HG03565 (cell line): Measurements from ENCODE around the gene PPP1R3F.
"Not testable (repeated sequence)": the region's sequence is repeated elsewhere in the genome, so short reads cannot be mapped to it uniquely, and the experiment has no call there.

Experiments used
- ATAC-seq: cut with Tn5 transposase; IDR thresholded peaks from one replicate; pipeline ENCODE4 v1.9.1; 2021; ENCODE audit warnings: mild to moderate bottlenecking, moderate library complexity; ENCODE audit not compliant: unreplicated experiment

The PPP1R3F gene

DNA sequence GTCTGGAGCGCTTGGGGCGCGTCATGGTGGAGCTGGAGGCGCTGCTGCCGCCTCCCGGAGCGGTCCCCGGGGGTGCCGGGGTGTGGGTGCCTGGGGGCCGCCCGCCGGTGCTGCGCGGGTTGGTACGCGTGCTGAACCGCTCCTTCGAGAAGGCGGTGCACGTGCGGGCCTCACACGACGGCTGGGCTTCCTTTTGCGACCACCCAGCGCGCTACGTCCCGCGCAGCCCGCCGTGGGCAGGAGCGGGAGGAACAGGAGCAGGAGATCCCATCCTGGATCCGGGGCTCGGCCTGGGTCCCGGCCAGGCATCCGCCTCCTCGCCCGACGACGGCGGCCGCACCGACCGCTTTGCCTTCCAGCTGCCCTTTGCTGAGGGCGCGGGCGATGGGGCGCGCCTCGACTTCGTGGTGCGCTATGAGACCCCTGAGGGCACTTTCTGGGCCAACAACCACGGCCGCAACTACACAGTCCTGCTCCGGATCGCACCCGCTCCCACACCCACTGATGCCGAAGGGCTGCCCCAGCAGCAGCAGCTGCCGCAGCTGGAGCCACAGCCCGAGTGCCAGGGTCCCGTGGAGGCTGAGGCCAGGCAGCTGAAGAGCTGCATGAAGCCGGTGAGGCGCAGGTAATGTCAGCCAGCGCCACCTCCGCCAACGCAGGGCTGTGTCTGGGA, 792 bp downstream of the PPP1R3F start:
- ATAC-seq: no peak

DNA sequence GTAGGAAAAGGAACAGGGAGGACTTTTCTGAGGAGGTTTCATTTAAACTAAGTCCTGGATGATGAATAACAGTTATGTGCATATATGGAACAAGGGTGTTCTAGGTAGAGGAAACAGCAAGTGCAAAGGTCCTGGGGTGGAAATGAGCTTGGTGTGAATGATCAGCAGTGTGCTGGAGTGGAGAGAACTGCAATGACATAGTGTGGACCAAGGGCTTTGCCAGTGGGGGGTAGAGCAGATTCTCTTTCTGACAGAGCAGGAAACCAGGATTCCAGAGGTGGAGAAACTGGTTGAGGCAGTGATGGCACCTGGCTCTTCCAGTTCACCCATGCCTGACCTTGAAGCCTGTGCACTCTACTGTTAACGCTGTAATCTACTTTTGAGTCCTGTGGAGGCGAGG, 1.7 kb downstream of the PPP1R3F start:
- no peak for ATAC-seq

DNA sequence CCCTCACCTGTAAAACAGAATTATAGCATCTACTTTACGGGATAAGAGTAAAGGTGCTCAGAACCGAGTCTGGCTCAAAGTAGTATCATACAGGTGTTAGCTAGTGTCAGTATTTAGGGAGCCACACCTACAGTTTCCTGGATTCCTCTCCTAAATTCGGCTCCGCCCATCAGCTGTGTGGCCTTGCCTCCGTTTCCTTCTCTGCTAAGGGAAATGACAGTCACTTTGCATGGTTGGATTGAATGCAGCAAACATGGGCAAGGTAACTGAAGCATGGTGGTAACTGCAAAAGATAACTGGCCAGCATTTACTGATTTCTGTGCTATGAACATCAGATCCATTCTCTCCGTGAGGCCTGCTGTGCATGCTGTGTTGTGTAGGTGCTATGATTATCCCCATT, 2.8 kb downstream of the PPP1R3F start:
- no peak for ATAC-seq

DNA sequence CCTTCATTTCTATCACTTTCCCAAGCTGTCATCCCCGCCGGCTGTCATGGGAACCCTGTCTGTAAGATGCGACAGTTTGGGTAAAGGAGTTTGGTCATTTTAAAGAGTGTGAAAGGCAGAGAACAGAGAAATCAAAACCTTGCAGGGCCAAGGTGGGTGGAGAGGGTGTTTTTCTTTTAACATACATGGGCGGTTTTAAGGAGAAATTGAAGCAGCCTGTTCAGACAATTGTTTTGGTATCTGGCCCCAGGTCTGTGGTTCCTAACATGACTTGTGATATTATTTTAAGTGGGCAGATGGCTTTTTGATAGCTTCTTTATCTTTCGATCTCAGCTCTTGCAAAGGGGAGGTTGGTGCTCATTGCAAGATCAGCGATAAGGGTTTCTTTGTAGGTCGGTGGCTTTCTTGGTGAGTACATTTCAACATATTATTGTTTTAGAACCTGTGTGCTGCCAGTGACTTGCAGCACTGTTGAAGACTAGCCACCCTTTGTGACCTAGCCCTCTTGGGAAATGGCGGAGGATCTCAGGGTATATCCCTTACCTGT, 3.7 kb downstream of the PPP1R3F start:
- no peak for ATAC-seq

DNA sequence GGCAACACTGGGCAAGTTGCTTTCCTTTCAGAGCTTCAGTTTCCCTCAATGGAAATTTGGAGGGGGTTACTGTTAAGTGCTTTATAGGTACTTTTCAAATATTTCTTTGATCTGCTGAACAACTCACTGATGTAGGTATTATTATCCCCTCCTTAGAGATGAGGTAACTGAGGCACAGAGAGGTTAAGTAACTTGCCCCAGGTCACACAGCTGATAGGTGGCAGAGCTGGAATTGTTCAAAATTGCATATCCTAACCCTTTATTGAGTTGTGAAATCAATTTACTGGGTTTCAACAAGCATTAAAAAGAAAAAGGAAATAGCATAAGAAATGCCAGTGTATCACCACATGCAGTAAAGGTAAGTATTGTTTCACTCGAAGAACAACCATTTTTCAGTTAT, 6.6 kb downstream of the PPP1R3F start:
- no peak for ATAC-seq

DNA sequence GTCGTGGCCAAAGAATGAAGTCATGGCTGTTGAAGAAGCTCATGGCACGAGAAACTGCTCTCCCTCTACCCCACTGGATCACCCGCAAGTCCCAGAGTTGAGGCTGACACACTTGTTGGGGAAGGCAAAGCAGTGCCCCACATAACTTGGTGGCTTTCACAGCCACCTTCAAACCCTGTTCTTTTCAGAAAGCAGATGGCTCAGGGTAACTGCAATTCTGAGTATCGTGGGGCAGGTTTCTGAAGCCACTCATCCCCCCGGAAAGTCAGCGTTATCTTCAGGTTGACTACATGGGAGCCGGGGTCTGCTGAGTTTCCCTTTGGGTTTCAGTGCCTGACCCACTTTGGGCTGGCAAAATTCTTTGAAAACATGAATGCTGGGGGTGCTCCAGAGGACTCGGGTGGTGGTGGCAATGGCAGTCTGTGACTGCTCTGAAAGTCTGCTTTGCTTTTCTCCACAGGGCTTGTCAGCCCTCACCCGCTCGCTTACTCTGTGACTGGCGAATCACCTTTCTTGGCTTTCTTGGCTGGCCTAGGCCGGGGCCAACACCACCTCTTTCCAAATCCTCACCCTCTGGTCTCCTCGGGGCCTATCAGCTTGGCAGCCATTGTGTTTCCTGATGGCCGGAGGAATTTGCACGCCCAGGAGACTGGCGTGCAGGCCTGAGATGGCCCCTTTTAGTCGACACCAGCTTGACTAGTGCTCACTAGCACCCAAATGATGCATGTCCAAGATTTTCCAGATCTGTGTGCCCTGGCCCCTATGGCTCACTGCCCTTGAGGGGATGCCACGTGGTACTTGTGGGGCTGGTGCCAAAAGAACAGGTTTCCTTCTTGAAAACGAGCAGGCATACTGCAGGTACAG, 7.3 kb downstream of the PPP1R3F start:
- no peak for ATAC-seq

DNA sequence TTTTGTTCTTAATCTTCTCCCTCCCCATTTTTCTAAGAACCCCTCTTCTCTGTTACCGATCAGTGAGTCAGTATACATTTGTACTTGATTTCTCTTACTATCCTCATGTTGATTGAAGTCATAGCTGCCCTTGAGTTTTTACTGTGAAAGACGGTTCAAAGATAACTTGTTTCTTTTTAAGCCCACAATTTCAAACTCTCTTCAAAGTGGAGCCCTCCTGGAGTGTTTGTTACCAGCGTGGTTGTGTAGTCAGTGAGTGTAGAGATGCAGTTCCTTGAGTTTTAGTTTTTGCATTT, 7.9 kb downstream of the PPP1R3F start:
- no peak for ATAC-seq

DNA sequence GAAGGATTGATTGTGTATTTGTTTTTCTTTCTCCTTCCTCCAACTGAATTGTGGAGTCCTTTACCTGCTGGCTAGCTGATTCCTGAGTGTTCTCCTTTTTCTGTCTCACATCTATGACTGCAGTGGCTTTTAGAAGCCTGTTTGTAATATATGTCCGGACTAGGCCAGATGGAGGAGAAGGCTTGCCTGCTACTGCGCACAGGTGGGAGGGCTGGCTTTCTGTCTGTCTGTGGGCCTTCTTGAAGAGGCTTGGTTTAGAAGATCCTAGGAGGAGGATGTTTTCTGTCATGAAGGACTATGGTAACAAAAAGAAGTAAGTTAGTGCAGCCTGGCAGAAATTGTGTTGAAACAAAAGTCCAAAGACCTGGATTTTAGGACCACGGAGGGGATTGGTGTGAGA, 8.5 kb downstream of the PPP1R3F start:
- no peak for ATAC-seq

DNA sequence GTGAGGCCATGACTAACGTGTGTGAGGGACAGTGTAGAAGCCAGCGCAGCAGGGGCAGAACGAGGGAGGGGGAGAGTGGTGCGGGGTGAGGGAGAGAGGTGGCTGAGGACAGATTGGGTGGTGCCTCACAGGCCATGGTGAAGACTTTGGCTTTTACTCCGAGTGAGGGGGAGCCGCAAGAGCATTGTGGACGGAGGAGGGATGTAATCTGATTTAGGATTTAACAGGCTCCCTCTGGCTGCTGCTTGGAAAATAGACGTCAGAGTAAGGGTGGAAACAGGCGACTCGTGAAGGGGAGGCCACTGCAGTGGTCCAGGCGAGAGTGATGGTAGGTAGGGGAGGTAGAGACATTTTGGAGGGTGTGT, 13.0 kb downstream of the PPP1R3F start:
- no peak for ATAC-seq

DNA sequence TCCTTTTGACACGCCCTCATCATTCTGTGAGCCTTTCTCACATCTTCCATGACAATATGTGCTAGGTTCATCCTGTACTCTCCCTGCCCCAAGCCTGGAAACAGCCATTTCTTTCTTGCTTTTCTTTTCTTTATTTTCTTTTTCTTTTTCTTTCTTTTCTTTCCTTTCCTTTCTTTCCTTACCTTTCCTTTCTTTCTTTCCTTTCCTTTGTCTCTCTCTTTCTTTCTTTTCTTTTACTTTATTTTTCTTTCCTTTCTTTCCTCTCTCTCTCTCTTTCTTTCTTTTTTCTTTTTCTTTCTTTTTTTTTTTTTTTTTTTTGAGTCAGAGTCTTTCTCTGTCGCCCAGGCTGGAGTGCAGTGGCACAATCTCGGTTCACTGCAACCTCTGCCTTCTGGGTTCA, 14.6 kb downstream of the PPP1R3F start:
- no peak for ATAC-seq

DNA sequence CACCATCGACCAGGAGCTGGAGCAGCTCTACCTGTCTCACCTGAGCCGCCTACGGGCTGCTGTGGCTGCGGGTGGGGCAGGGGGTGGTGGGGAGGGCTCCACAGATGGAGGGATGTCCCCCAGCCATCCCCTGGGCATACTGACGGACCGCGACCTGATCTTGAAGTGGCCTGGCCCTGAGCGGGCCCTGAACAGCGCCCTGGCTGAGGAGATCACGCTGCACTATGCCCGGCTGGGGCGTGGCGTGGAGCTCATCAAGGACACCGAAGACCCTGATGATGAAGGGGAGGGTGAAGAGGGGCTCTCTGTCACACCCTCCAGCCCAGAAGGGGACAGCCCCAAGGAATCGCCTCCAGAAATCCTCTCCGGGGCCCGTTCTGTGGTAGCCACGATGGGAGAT, 16.5 kb downstream of the PPP1R3F start:
- ATAC-seq: no peak

DNA sequence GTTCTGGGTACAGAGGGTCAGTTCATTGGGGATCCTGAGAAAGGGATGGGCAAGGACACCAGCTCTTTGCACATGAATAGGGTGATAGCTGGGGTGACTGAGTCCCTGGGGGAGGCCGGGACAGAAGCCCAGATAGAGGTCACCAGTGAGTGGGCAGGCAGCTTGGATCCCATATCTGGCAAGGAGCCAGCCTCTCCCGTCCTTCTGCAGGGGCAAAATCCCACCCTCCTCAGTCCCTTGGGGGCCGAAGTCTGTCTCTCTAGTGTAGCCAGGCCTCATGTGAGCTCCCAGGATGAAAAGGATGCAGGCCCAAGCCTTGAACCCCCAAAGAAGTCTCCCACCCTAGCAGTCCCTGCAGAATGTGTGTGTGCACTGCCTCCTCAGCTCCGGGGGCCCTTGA, 17.0 kb downstream of the PPP1R3F start:
- ATAC-seq: no peak

DNA sequence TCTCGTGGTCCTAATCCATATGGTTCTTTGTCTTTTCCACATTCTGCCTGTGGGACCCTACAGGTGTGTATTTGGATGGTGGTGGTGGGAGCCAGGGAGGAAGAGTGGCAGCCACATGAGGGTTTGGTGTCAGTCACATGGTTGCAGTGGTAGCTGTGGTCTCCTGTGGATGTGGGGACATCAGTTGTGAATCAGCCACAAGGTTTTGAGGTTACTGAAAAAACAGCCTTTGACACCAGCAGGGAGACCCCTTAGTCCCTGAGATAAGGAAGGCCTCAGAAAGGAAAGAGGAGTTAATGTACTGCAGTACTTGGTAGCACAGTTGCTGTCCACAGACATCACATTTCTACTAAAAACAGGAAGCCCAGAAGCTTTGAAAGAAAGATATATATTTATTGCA, 18.1 kb downstream of the PPP1R3F start:
- no peak for ATAC-seq

DNA sequence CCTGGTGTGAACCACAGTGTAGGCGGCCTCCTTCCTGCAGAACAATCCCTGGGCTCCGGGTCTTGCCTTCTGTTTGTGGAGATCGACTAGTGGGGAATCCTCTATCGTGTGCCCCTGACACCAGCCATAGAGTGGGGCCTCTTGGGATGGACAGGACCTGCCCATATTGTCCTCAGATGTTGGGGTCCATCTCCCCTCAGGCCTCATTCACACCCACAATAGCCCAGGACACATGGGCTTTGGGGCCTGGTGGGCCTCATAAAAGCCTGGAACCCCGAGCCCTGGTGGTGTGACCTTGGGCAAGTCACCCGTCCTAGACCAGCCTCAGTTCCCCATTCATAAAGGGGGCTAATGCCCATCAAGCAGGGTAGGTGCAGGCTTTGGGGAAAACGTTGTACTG, 20.6 kb downstream of the PPP1R3F start:
- no peak for ATAC-seq

DNA sequence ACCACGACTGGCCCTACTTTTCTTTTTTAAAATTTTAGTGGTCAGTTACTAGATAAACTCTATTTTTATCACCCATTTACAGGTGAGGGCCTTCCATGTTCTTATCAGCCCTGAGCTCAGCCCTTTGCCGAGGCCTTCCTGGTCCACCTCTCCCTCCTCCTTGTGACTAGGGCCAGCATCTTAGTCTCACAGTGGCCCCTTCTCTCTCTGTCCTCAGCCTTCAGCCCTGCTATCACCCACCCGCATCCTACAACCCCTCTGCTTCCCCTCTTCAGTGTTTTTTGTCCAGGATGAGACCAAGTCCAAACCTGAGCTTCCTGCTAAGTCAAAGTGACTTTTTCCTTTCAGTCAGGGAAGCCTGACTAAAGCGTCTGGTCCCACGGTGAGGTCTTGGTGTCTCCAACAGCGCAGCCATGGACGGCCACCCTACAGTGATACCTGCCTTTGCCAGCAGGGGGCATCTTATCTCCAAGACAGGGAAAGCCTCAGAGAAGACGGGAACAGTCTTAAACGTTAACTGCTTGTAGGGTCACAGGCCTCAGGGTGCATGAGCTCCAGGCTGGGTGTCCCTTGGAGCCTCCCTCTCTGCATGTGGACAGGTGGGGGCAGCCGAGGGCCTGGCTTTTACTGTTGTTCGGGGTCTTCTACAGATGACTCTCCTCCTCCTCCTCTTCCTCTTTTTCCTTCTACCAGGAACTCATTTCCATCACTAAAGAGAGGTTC, 22.2 kb downstream of the PPP1R3F start:
- no peak for ATAC-seq

DNA sequence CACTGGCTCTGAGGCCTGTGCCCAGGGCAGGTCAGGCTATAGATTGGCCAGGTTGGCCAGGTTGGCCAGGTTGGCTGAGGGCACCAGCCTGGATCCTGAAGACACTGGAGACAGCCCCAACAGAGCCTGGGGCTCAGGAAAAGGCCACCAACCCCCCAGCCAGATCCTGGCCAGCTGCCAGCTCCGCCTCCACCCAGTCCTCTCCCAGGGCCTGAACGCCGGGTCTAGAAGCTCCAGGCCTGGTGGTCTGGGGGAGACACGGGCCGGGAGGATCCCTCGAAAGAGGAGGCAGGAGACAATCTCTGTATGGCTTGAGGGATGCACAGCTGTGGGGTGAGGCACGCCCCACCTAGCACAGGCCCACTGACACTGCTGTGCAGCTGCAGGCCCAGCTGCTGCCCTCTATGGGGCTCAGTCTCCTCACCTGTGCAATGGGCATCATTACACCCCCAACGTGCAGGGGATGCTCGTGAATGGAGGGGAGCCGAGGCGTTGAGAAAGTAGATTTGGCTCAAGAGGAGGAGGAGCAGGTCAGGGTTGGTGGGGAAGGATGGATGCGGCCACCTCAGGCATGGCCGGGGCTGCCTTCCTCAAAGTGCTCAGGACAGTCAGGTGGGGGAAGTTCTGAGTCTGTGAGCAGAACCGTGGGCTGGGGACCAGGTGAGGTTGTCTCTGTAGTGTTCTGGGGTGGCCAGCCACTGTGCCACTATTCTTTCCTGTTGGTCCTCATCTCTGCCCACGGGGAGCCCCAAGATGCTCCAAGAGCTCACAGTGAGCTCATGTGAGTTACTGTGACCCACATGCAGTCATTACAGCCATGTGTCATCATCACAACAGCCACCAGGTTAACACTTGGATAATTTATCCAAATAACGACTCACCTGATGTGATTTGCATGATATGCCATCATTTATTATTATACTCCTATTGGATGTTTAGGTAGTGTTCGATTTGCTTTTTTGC, 23.1 kb downstream of the PPP1R3F start:
- ATAC-seq: no peak

DNA sequence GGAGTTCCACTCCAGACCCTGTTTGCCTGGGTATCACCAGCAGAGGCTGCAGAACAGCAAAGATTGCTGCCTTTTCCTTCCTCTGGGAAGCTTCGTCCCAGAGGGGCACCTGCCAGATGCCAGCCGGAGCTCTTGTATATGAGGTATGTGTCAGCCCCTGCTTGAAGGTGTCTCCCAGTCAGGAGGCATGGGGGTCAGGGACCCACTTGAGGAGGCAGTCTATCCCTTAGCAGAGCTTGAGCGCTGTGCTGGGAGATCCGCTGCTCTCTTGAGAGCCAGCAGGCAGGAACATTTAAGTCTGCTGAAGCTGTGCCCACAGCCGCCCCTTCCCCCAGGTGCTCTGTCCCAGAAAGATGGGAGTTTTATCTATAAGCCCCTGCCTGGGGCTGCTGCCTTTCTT, 29.7 kb downstream of the PPP1R3F start:
- not testable (repeated sequence) for ATAC-seq

DNA sequence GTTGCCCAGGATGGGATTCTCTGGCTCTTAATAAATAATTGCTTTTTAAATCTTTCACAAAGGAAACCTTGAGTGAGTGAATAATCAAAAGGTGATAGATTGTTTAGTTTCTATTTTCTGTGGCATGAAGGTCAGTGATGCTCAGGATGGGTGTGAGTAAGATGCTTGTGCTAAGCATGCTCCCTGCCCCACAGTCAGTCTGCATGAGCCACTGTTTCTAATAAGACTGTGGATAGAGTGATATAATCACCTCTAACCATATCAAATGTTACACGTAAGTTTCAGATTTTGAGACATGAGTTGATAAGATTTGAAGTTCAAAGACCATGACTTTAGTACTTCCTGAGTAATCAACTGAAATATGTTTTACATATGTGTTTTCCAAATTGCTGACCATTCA, 31.1 kb downstream of the PPP1R3F start:
- ATAC-seq: no peak

DNA sequence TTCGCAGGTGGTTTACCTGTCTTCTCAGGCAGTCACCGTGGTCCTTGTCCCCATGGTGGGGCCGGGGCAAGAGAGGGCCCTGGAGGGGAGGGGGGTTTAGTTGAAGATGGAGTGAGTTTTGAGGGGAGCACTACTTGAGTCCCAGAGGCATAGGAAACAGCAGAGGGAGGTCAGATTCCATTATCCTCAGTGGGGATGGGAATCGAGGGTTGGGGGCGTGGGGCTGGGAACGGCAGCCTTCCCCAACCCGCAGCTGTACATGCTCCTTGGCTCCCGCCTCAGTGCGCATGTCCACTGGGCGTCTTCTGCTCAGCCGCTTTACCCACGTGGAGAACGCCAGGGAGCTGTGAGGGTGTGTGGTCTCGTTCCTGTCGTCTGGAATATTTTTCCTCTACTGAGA, 33.8 kb downstream of the PPP1R3F start, which contains the start of gene GAGE10:
TSS of gene GAGE10 (plus strand) at position 301 of the 400 bp plus-strand sequence. CDS start 1,214 bp downstream, outside the sequence.
- ATAC-seq: no peak

DNA sequence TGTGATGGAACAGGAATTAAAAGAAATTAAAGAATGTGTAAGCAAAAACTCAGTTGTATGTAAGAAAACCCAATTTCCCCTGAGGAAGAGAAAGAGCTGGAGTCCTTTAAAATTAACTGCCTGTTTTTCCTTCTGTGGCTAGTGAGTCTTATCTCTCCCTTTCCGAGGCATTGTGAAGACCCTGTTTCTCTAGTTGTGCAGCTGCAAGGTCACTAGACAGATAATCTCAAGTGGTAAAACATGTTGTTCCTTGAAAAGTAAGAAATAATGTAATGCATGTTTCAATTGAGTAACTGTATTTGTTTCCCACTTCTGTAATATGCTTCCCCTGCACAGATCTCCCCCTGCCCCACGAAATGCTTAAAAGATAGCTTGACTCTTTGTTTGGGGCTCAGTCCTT, 38.2 kb downstream of the PPP1R3F start:
- not testable (repeated sequence) for ATAC-seq
